Mesenchymal stem cell (in vitro differentiated cells and primary cell): ENCODE results near the gene ANAPC5.
A peak's percentile ranks its signal among the peaks of the same experiment; 100 is the strongest.

Source experiments
- DNase-seq: peaks from one replicate; pipeline ENCODE4 v3.0.0-alpha.2; 2013
- H2AFZ ChIP-seq: one replicate; pipeline ENCODE4 v1.6.1; 2013; ENCODE audit warnings: low read depth, mild to moderate bottlenecking, control low read depth, inconsistent platforms, low read length, moderate library complexity
- H2AK5ac ChIP-seq: 2 replicates; pipeline ENCODE4 v1.6.1; 2013; ENCODE audit warnings: low read length, moderate library complexity, mild to moderate bottlenecking, inconsistent platforms; ENCODE audit not compliant: severe bottlenecking
- H2BK120ac ChIP-seq: one replicate; pipeline ENCODE4 v1.6.1; 2013; ENCODE audit warnings: low read depth, mild to moderate bottlenecking, inconsistent platforms, low read length, moderate library complexity
- H2BK12ac ChIP-seq, 2 experiments: one replicate each; pipeline ENCODE4 v1.6.1; 2013; ENCODE audit warnings: inconsistent platforms in 2 of 2, low read length in 2 of 2, mild to moderate bottlenecking in 2 of 2, moderate library complexity in 2 of 2, control low read depth in 1 of 2
- H2BK15ac ChIP-seq: one replicate; pipeline ENCODE4 v1.6.1; 2013; ENCODE audit warnings: mild to moderate bottlenecking, low read depth, inconsistent platforms; ENCODE audit not compliant: poor library complexity, severe bottlenecking
- H2BK5ac ChIP-seq: 2 replicates; pipeline ENCODE4 v1.6.1; 2013; ENCODE audit warnings: low read depth, mild to moderate bottlenecking, low read length, control low read depth, inconsistent platforms; ENCODE audit not compliant: poor library complexity, severe bottlenecking
- H3K14ac ChIP-seq, 2 experiments: one replicate each; pipeline ENCODE4 v1.6.1; 2013; ENCODE audit warnings: inconsistent platforms in 2 of 2, low read length in 2 of 2, control low read depth in 1 of 2, mild to moderate bottlenecking in 1 of 2, moderate library complexity in 1 of 2
- H3K18ac ChIP-seq, 2 experiments: one replicate each; pipeline ENCODE4 v1.6.1; 2013; ENCODE audit warnings: inconsistent platforms in 2 of 2, low read length in 2 of 2, control low read depth in 1 of 2, low read depth in 1 of 2, mild to moderate bottlenecking in 1 of 2
- H3K23ac ChIP-seq, 2 experiments: one replicate each; pipeline ENCODE4 v1.6.1; 2013; ENCODE audit warnings: inconsistent platforms in 2 of 2, low read length in 2 of 2, mild to moderate bottlenecking in 2 of 2, moderate library complexity in 2 of 2, control low read depth in 1 of 2
- H3K27ac ChIP-seq: 2 replicates; pipeline ENCODE4 v1.5.1; 2013; ENCODE audit warnings: mild to moderate bottlenecking, moderate library complexity, low read length, control low read depth, inconsistent platforms; ENCODE audit not compliant: poor library complexity, severe bottlenecking
- H3K27me3 ChIP-seq, 2 experiments: 2 replicates each; pipeline versions ENCODE4 v1.6.1 to v1.7.0; 2013; ENCODE audit warnings: low read length in 2 of 2, mild to moderate bottlenecking in 2 of 2, moderate library complexity in 2 of 2, control low read depth in 1 of 2, inconsistent platforms in 1 of 2; ENCODE audit not compliant: control insufficient read depth in 1 of 2, insufficient read depth in 1 of 2
- H3K36me3 ChIP-seq, 2 experiments: 2 replicates each; pipeline versions ENCODE4 v1.6.1 to v1.7.0; 2013; ENCODE audit warnings: low read length in 2 of 2, control low read depth in 1 of 2, inconsistent platforms in 1 of 2, low read depth in 1 of 2, mild to moderate bottlenecking in 1 of 2; ENCODE audit not compliant: insufficient read depth in 2 of 2, control insufficient read depth in 1 of 2
- H3K4ac ChIP-seq, 2 experiments: one replicate each; pipeline ENCODE4 v1.6.1; 2013; ENCODE audit warnings: inconsistent platforms in 2 of 2, low read length in 2 of 2, mild to moderate bottlenecking in 2 of 2, moderate library complexity in 2 of 2, control low read depth in 1 of 2, low read depth in 1 of 2
- H3K4me1 ChIP-seq: 2 replicates; pipeline ENCODE4 v1.6.1; 2013; ENCODE audit warnings: low read depth, low read length, control low read depth; ENCODE audit not compliant: control insufficient read depth, insufficient read depth
- H3K4me2 ChIP-seq: 2 replicates; pipeline ENCODE4 v1.6.1; 2013; ENCODE audit warnings: low read length, mild to moderate bottlenecking, inconsistent platforms; ENCODE audit not compliant: poor library complexity, severe bottlenecking
- H3K4me3 ChIP-seq, 2 experiments: 2 replicates each; pipeline versions ENCODE4 v1.5.1 to v1.7.0; 2013; ENCODE audit warnings: low read length in 2 of 2, mild to moderate bottlenecking in 2 of 2, control low read depth in 1 of 2, low read depth in 1 of 2; ENCODE audit not compliant: insufficient read depth in 1 of 2
- H3K79me1 ChIP-seq: replicated peaks from 2 replicates; pipeline ENCODE4 v1.6.1; 2013; ENCODE audit warnings: mild to moderate bottlenecking, control low read depth, low read length, inconsistent platforms; ENCODE audit not compliant: poor library complexity, severe bottlenecking
- H3K9ac ChIP-seq: 2 replicates; pipeline ENCODE4 v1.7.0; 2013; ENCODE audit warnings: mild to moderate bottlenecking, low read length, moderate library complexity
- H3K9me3 ChIP-seq: 2 replicates; pipeline ENCODE4 v1.7.0; 2013; ENCODE audit warnings: mild to moderate bottlenecking, low read length; ENCODE audit not compliant: control insufficient read depth
- H4K8ac ChIP-seq: one replicate; pipeline ENCODE4 v1.6.1; 2013; ENCODE audit warnings: inconsistent platforms, mild to moderate bottlenecking, low read length, moderate library complexity
- H4K91ac ChIP-seq: one replicate; pipeline ENCODE4 v1.6.1; 2013; ENCODE audit warnings: mild to moderate bottlenecking, low read length, inconsistent platforms
- WGBS: methylation state at CpG from one replicate; pipeline ENCODE4 v1.1.7; 2013; ENCODE audit warnings: mixed read lengths; 5-methylcytosine and 5-hydroxymethylcytosine counted together

Gene ANAPC5

DNA sequence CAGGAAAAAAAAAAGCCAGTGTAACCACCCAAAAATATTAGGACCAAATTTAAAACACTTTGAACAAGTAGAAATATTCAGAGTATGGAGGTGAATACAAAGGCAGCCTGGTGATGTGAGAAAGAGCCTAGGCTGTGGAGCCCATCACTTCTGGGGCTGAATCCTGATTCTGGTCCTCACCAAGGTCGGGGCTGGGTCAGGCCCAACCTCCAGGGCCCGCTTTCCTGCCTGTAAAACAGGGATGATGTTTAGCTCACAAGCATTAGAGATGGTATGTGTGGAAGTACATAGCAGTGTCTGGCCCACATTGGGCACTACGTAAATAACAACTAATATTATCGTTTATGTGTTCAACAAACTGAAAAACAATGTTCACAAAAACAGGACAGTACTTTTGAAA is 47.9 kb downstream of the ANAPC5 start:
- Histone ChIP-seq H3K27ac (no peak overlapping the region), H2BK12ac (no peak overlapping the region), H3K4me3 (no peak overlapping the region), H2BK5ac (no peak overlapping the region), H2AK5ac (no peak overlapping the region), H4K8ac (no peak overlapping the region), H3K36me3 (peaks cover 7 to 14% of the 10 kb centered on the region in 2 experiments), H3K4me1 (no peaks in the 10 kb centered on the region), H3K18ac (no peak overlapping the region), H2BK15ac (no peak overlapping the region), H2BK120ac (no peak overlapping the region), H3K4me2 (no peak overlapping the region), H2AFZ (no peak overlapping the region), H3K4ac (no peak overlapping the region), H4K91ac (no peak overlapping the region), H3K9me3 (no peaks in the 10 kb centered on the region), H3K9ac (no peak overlapping the region), H3K23ac (no peak overlapping the region), H3K14ac (no peak overlapping the region), H3K79me1 (no peaks in the 10 kb centered on the region), H3K27me3 (no peaks in the 10 kb centered on the region)
- DNase-seq, result no peak
- WGBS, result 98% methylated on average over 4 of the region's 4 CpGs

DNA sequence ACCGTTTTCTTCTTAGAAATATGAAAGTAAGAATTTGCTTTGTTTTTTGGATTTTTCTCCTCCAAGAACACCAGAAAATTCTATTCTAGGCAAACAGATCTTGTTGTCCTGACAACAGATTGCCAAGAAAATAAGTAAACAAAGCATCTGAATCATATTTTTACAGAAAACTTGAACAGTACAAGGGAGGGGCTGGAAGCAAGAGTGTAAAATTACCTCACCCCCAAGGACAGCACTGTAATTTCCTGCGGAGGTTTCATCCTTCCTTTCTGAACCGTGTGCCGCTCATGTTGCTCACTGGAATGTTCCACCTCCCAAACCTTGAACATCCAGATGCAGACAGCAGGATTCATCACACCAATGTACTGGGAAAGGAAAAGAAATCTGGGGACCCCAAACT is 50.3 kb downstream of the ANAPC5 start:
- Histone ChIP-seq H3K4me3 (no peak overlapping the region), H3K18ac (no peak overlapping the region), H3K9me3 (no peaks in the 10 kb centered on the region), H3K14ac (no peak overlapping the region), H3K23ac (no peak overlapping the region), H3K4me1 (peaks cover 2% of the 10 kb centered on the region), H2BK5ac (no peak overlapping the region), H3K4ac (no peak overlapping the region), H4K91ac (no peak overlapping the region), H3K4me2 (no peak overlapping the region), H3K9ac (peak overlapping the region; percentile 68), H2BK12ac (no peak overlapping the region), H2AK5ac (no peak overlapping the region), H2AFZ (no peak overlapping the region), H4K8ac (no peak overlapping the region), H3K79me1 (no peaks in the 10 kb centered on the region), H3K36me3 (no peaks in the 10 kb centered on the region), H3K27me3 (no peaks in the 10 kb centered on the region), H3K27ac (no peak overlapping the region), H2BK120ac (no peak overlapping the region), H2BK15ac (no peak overlapping the region)
- WGBS, result 88% methylated on average over 3 of the region's 4 CpGs
- peak; percentile 26 for DNase-seq

DNA sequence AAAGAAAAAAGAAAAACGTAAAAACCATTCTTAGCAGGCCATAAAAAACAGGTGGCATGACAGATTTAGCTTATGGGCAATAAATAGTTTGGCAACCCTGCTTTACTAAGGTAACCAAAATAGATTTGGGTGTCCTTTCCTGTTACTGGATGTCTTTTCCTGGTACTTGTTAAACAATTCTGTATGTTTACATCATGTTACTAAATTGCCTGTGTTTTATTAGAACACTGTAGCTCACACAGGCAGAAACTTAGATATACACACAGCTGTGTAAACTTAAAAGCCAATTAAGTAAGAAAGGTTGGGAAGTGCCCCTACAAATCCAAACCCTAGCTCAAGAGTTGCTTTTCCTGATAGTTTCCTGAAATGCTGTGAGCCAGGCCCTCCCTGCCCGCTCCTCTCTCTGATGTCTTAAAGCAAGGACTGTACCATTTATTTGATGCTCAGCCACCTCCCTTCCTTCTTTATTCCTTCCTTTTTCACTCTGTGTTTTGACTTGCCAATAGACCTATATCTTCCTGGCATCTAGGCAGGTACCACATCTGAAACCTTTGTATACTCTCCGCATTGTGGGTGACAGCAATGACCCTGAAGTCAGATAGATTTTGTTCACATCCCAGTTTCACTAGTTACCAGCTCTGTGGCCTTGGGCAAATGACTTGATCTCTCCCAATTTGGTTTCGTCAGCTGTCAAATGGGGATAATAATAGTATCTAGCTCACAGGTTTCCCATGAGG is 52.0 kb downstream of the ANAPC5 start:
- Histone ChIP-seq H3K4me3 (no peak overlapping the region), H3K9ac (no peak overlapping the region), H3K27ac (no peak overlapping the region), H3K4me2 (no peak overlapping the region), H3K4ac (no peak overlapping the region), H3K27me3 (no peaks in the 10 kb centered on the region), H2BK12ac (no peak overlapping the region), H2BK120ac (no peak overlapping the region), H2BK5ac (no peak overlapping the region), H3K36me3 (no peaks in the 10 kb centered on the region), H4K8ac (no peak overlapping the region), H3K14ac (no peak overlapping the region), H2BK15ac (no peak overlapping the region), H3K23ac (no peak overlapping the region), H4K91ac (no peak overlapping the region), H3K9me3 (no peaks in the 10 kb centered on the region), H2AFZ (no peak overlapping the region), H2AK5ac (no peak overlapping the region), H3K79me1 (peaks cover 9% of the 10 kb centered on the region), H3K18ac (no peak overlapping the region), H3K4me1 (peaks cover 9% of the 10 kb centered on the region)
- 95% methylated on average over 2 of the region's 4 CpGs for WGBS
- DNase-seq, result no peak

DNA sequence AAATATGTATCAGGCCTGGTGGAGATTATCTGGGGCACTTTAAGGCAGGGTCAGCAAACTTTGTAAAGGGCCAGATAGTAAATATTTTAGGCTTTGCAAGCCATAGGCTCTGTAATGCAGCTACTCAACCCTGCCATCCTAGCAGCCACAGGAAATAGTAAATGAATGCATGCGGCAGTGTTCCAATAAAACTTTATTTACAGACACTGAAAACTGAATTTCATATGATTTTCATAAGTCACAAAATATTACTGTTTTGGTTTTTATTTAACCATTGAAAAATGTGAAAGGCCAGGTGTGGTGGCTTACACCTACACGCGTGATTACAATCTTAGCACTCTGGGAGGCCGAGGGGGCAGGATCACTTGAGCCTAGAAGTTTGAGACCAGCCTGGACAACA is 52.5 kb downstream of the ANAPC5 start:
- Histone ChIP-seq H3K27ac (no peak overlapping the region), H3K27me3 (no peaks in the 10 kb centered on the region), H3K9me3 (no peaks in the 10 kb centered on the region), H3K4me2 (no peak overlapping the region), H3K14ac (no peak overlapping the region), H3K36me3 (no peaks in the 10 kb centered on the region), H3K79me1 (peaks cover 9% of the 10 kb centered on the region), H4K91ac (no peak overlapping the region), H2AK5ac (no peak overlapping the region), H2BK12ac (no peak overlapping the region), H3K9ac (no peak overlapping the region), H2BK15ac (no peak overlapping the region), H4K8ac (no peak overlapping the region), H3K18ac (no peak overlapping the region), H3K4me1 (peaks cover 11% of the 10 kb centered on the region), H3K4ac (no peak overlapping the region), H2AFZ (no peak overlapping the region), H3K23ac (no peak overlapping the region), H2BK120ac (no peak overlapping the region), H2BK5ac (no peak overlapping the region), H3K4me3 (no peak overlapping the region)
- WGBS, result 93% methylated on average over 3 of the region's 4 CpGs
- no peak for DNase-seq
